Stimulated activated CD4-positive, alpha-beta T cell treated with anti-CD3 and anti-CD28 coated beads, Interleukin-2, amount 100 ng/mL, for 4 hours (primary cell): ENCODE data around the gene VEZF1.

Experiments used
- DNase-seq: peaks from one replicate; pipeline ENCODE4 v3.0.0-alpha.2; 2020; ENCODE audit warnings: low read depth

VEZF1 gene

GRCh38 chr17:57999010-57999495 lies 11.0 kb upstream of the VEZF1 start:
- no peak for DNase-seq

- DNase-seq = no peak
These were observed 9.2 kb upstream of the VEZF1 start for GRCh38 chr17:57997085-57997809.

- peak; percentile 35 for DNase-seq
These were observed 7.3 kb upstream of the VEZF1 start for GRCh38 chr17:57995076-57995956.

GRCh38 chr17:57994436-57994835 lies 6.4 kb upstream of the VEZF1 start:
- DNase-seq = no peak

- DNase-seq = no peak
These were observed 5.7 kb upstream of the VEZF1 start for GRCh38 chr17:57993471-57994365.

GRCh38 chr17:57991537-57991936 lies 3.5 kb upstream of the VEZF1 start:
- no peak for DNase-seq

- no peak for DNase-seq
These were observed 2.0 kb upstream of the VEZF1 start for GRCh38 chr17:57990037-57990436.

GRCh38 chr17:57988301-57989250 lies 522 bp upstream of the VEZF1 start:
- peak; percentile 40 for DNase-seq

GRCh38 chr17:57986841-57987580 lies 1.0 kb downstream of the VEZF1 start:
- peak; percentile 11 for DNase-seq

GRCh38 chr17:57985675-57985974 lies 2.4 kb downstream of the VEZF1 start:
- DNase-seq = no peak

- no peak for DNase-seq
These were observed 2.9 kb downstream of the VEZF1 start for GRCh38 chr17:57984936-57985674.

GRCh38 chr17:57984261-57984890 lies 3.7 kb downstream of the VEZF1 start:
- no peak for DNase-seq

- DNase-seq = no peak
These were observed 4.6 kb downstream of the VEZF1 start for GRCh38 chr17:57983446-57983845.

GRCh38 chr17:57982452-57983170 lies 5.4 kb downstream of the VEZF1 start:
- no peak for DNase-seq

GRCh38 chr17:57980522-57980921 lies 7.5 kb downstream of the VEZF1 start:
- DNase-seq = no peak

- no peak for DNase-seq
These were observed 9.0 kb downstream of the VEZF1 start for GRCh38 chr17:57979076-57979475.

- no peak for DNase-seq
These were observed 11.5 kb downstream of the VEZF1 start for GRCh38 chr17:57976594-57976993.

- DNase-seq = no peak
These were observed 13.0 kb downstream of the VEZF1 start for GRCh38 chr17:57975044-57975443.
